ENCODE measurements around the gene OR6S1.

OR6S1 gene

DNA sequence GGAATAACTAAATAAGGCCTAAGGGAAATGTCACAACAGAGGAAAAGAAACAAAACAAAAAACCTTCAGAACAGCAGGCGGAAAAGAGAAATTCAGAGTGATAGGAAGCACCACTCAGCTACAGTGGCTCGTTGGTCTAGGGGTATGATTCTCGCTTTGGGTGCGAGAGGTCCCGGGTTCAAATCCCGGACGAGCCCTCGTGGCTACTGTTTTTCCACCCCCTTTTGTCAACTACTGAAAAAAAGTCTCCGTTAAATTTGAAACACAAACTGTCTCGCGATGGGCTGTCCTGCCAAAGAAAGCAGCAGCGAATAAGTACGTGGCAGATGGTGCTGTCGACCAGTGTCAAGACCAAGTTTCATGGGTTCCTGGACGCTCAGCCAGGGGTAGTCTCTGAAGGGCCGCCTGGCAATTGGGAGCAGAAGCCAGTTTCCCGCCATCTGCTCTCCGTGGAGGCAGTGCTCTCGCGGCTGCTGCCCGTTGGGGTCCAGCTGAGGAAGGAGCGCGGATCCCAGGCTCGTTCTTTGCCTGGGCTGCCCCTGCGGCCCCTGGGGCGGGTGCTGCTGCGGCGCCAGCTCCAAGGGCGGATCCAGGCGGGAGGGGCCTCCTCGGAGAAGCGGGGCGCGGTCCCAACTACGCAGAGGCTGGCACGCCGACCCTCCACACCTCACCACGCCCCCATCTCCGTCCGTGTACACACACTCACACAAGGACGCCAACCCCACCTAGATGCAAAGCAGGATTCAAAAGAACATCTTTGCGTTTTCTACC, 42.6 kb upstream of the OR6S1 start, which contains the start of gene RNASE4:
RNASE4 (plus strand) TSS at position 670 of the 771 bp plus-strand sequence. CDS start 14,812 bp downstream, outside the sequence.
- TF ChIP-seq, protein P1, sequence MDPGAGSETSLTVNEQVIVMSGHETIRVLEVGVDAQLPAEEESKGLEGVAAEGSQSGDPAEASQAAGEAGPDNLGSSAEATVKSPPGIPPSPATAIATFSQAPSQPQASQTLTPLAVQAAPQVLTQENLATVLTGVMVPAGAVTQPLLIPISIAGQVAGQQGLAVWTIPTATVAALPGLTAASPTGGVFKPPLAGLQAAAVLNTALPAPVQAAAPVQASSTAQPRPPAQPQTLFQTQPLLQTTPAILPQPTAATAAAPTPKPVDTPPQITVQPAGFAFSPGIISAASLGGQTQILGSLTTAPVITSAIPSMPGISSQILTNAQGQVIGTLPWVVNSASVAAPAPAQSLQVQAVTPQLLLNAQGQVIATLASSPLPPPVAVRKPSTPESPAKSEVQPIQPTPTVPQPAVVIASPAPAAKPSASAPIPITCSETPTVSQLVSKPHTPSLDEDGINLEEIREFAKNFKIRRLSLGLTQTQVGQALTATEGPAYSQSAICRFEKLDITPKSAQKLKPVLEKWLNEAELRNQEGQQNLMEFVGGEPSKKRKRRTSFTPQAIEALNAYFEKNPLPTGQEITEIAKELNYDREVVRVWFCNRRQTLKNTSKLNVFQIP (CRISPR knock-in tag; IDR thresholded peaks at IDR 0.05; ENCODE audit: borderline replicate concordance, low read depth): no peak
- no peak for TF ChIP-seq ESRRG (CRISPR knock-in tag; IDR thresholded peaks at IDR 0.05)
- no peak for TF ChIP-seq CSDC2 (CRISPR knock-in tag; IDR thresholded peaks at IDR 0.05)
- no peak for TF ChIP-seq ZFP30 (CRISPR knock-in tag; IDR thresholded peaks at IDR 0.05)
- no peak for TF ChIP-seq ZNF70 (CRISPR knock-in tag; IDR thresholded peaks at IDR 0.05)
- TF ChIP-seq ZNF565 (CRISPR knock-in tag; conservative IDR thresholded peaks at IDR 0.05; ENCODE audit: low read depth): no peak
- TF ChIP-seq TOX (CRISPR knock-in tag; IDR thresholded peaks at IDR 0.05; ENCODE audit: borderline replicate concordance): no peak
- TF ChIP-seq ZNF8 (CRISPR knock-in tag; IDR thresholded peaks at IDR 0.05): no peak
- peak; percentile 42 for ATAC-seq

DNA sequence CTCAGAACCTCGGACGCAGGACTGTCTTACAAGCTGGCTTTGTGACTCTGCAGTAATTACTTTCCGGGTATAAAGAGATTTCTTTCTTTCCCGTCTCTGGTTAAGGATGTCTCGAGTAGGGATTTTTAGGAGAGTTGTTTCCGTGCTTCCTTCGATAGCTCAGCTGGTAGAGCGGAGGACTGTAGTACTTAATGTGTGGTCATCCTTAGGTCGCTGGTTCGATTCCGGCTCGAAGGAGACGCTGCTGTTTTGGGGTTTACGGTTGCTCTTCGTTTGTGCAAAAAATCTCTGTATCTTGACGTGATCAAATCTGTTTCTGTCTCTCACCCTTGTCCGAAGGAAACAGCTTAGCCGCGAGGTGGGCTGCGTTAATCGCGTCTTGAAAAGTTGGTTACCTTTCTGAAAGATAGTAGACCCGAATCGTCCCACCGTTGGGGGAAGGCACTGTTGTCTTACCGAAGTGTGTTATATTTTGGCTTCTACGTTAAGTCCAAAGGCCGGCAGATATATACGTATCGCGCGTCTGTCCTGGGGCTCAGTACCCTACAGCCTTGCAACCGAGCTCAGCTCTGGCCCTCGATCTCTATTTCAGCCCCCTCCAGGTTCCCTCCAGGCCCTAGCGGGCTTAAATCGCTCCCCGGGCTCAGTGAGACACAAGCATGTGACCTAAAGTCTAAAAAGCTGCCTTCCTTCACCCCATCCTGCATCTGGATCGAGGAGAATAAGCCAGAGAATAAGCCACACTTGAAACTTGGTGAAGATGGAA, 41.8 kb upstream of the OR6S1 start:
- TF ChIP-seq PPARA (CRISPR knock-in tag; IDR thresholded peaks at IDR 0.05; ENCODE audit: borderline replicate concordance) (no peak), ESRRG (CRISPR knock-in tag; IDR thresholded peaks at IDR 0.05) (no peak), OSR1 (CRISPR knock-in tag; IDR thresholded peaks at IDR 0.05) (no peak), ZC3H10 (CRISPR knock-in tag; IDR thresholded peaks at IDR 0.05) (no peak), ZFP30 (CRISPR knock-in tag; IDR thresholded peaks at IDR 0.05) (no peak), ZNF70 (CRISPR knock-in tag; IDR thresholded peaks at IDR 0.05) (no peak), ISL1 (CRISPR knock-in tag; IDR thresholded peaks at IDR 0.05) (no peak), TOX (CRISPR knock-in tag; IDR thresholded peaks at IDR 0.05; ENCODE audit: borderline replicate concordance) (no peak), RARB (CRISPR knock-in tag; IDR thresholded peaks at IDR 0.05) (no peak), GLIS3 (CRISPR knock-in tag; IDR thresholded peaks at IDR 0.05) (no peak), BACH2 (CRISPR knock-in tag; IDR thresholded peaks at IDR 0.05; ENCODE audit: borderline replicate concordance) (no peak), ARNTL (CRISPR knock-in tag; IDR thresholded peaks at IDR 0.05; ENCODE audit: borderline replicate concordance, low read depth) (no peak), ZFP3 (CRISPR knock-in tag; IDR thresholded peaks at IDR 0.05) (no peak), SNAI2 (CRISPR knock-in tag; IDR thresholded peaks at IDR 0.05) (no peak), ZNF565 (CRISPR knock-in tag; conservative IDR thresholded peaks at IDR 0.05; ENCODE audit: low read depth) (no peak)
- TF ChIP-seq, protein P2, sequence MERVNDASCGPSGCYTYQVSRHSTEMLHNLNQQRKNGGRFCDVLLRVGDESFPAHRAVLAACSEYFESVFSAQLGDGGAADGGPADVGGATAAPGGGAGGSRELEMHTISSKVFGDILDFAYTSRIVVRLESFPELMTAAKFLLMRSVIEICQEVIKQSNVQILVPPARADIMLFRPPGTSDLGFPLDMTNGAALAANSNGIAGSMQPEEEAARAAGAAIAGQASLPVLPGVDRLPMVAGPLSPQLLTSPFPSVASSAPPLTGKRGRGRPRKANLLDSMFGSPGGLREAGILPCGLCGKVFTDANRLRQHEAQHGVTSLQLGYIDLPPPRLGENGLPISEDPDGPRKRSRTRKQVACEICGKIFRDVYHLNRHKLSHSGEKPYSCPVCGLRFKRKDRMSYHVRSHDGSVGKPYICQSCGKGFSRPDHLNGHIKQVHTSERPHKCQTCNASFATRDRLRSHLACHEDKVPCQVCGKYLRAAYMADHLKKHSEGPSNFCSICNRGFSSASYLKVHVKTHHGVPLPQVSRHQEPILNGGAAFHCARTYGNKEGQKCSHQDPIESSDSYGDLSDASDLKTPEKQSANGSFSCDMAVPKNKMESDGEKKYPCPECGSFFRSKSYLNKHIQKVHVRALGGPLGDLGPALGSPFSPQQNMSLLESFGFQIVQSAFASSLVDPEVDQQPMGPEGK (CRISPR knock-in tag; IDR thresholded peaks at IDR 0.05; ENCODE audit: borderline replicate concordance): no peak
- TF ChIP-seq, protein P3, sequence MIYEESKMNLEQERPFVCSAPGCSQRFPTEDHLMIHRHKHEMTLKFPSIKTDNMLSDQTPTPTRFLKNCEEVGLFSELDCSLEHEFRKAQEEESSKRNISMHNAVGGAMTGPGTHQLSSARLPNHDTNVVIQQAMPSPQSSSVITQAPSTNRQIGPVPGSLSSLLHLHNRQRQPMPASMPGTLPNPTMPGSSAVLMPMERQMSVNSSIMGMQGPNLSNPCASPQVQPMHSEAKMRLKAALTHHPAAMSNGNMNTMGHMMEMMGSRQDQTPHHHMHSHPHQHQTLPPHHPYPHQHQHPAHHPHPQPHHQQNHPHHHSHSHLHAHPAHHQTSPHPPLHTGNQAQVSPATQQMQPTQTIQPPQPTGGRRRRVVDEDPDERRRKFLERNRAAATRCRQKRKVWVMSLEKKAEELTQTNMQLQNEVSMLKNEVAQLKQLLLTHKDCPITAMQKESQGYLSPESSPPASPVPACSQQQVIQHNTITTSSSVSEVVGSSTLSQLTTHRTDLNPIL (CRISPR knock-in tag; IDR thresholded peaks at IDR 0.05; ENCODE audit: low read depth): no peak
- TF ChIP-seq, protein P4, sequence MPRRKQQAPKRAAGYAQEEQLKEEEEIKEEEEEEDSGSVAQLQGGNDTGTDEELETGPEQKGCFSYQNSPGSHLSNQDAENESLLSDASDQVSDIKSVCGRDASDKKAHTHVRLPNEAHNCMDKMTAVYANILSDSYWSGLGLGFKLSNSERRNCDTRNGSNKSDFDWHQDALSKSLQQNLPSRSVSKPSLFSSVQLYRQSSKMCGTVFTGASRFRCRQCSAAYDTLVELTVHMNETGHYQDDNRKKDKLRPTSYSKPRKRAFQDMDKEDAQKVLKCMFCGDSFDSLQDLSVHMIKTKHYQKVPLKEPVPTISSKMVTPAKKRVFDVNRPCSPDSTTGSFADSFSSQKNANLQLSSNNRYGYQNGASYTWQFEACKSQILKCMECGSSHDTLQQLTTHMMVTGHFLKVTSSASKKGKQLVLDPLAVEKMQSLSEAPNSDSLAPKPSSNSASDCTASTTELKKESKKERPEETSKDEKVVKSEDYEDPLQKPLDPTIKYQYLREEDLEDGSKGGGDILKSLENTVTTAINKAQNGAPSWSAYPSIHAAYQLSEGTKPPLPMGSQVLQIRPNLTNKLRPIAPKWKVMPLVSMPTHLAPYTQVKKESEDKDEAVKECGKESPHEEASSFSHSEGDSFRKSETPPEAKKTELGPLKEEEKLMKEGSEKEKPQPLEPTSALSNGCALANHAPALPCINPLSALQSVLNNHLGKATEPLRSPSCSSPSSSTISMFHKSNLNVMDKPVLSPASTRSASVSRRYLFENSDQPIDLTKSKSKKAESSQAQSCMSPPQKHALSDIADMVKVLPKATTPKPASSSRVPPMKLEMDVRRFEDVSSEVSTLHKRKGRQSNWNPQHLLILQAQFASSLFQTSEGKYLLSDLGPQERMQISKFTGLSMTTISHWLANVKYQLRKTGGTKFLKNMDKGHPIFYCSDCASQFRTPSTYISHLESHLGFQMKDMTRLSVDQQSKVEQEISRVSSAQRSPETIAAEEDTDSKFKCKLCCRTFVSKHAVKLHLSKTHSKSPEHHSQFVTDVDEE (CRISPR knock-in tag; IDR thresholded peaks at IDR 0.05): no peak
- TF ChIP-seq, protein P1 (CRISPR knock-in tag; IDR thresholded peaks at IDR 0.05; ENCODE audit: borderline replicate concordance, low read depth): no peak
- TF ChIP-seq, protein P5, sequence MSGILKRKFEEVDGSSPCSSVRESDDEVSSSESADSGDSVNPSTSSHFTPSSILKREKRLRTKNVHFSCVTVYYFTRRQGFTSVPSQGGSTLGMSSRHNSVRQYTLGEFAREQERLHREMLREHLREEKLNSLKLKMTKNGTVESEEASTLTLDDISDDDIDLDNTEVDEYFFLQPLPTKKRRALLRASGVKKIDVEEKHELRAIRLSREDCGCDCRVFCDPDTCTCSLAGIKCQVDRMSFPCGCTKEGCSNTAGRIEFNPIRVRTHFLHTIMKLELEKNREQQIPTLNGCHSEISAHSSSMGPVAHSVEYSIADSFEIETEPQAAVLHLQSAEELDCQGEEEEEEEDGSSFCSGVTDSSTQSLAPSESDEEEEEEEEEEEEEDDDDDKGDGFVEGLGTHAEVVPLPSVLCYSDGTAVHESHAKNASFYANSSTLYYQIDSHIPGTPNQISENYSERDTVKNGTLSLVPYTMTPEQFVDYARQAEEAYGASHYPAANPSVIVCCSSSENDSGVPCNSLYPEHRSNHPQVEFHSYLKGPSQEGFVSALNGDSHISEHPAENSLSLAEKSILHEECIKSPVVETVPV (CRISPR knock-in tag; IDR thresholded peaks at IDR 0.05): no peak
- peak; percentile 61 for ATAC-seq
